G401 (cell line): Measurements from ENCODE around the gene NUMBL. TPM values are rescaled to one million over a fixed set of nuclear protein-coding genes. Genes with fewer than 3 reads are reported as not detected.
"Not testable (repeated sequence)": the region's sequence is repeated elsewhere in the genome, so short reads cannot be mapped to it uniquely, and the experiment has no call there.

Experiments used
- DNase-seq: peaks from one replicate; pipeline ENCODE4 v3.0.0-alpha.2; 2015; ENCODE audit warnings: low spot score
- in situ Hi-C: cut with HindIII; loops from 2 replicates; pipeline ENCODE4 v1.10.0; 2016; ENCODE audit warnings: low sequenced_read_pairs, mixed read lengths
- total RNA-seq: library from RNA; depleted of rRNA; stranded (reverse); fragments of >200 nt; shearing (Covaris generic); gene quantifications from 2 replicates; pipeline ENCODE4 v1.2.3, GENCODE V29; 2014; rRNA removed

Gene NUMBL
- 18.5 and 25.1 TPM in 2 replicates for total RNA-seq

GRCh38 chr19:40690050-40690692 lies at the start of gene NUMBL:
Gene NUMBL, minus strand, starts transcription at chr19:40690651. Its CDS starts 168 bp downstream, at chr19:40690483.
- no peak for DNase-seq

GRCh38 chr19:40739030-40739839 lies 48.8 kb upstream of the NUMBL start:
- in situ Hi-C loops = no loop called here
- peak; percentile 22 for DNase-seq

More at GRCh38 chr19:40690050-40690692, at the start of gene NUMBL:
- in situ Hi-C loops = no loop called here

- in situ Hi-C loops = no loop called here
- no peak for DNase-seq
Observed at GRCh38 chr19:40737102-40737644, 46.7 kb upstream of the NUMBL start.

GRCh38 chr19:40736661-40737060 lies 46.2 kb upstream of the NUMBL start:
- in situ Hi-C loops = no loop called here
- no peak for DNase-seq

GRCh38 chr19:40735013-40735771 lies 44.7 kb upstream of the NUMBL start:
- in situ Hi-C loops = no loop called here
- no peak for DNase-seq

GRCh38 chr19:40733149-40733548 lies 42.7 kb upstream of the NUMBL start:
- in situ Hi-C loops = no loop called here
- DNase-seq = no peak

GRCh38 chr19:40732304-40732703 lies 41.9 kb upstream of the NUMBL start:
- DNase-seq, in situ Hi-C loops: not testable (repeated sequence)

GRCh38 chr19:40730065-40730464 lies 39.6 kb upstream of the NUMBL start:
- DNase-seq, in situ Hi-C loops: not testable (repeated sequence)

GRCh38 chr19:40726279-40726678 lies 35.8 kb upstream of the NUMBL start:
- no peak for DNase-seq
- in situ Hi-C loops = no loop called here

- no peak for DNase-seq
- in situ Hi-C loops = no loop called here
Observed at GRCh38 chr19:40724855-40725254, 34.4 kb upstream of the NUMBL start.

GRCh38 chr19:40724315-40724714 lies 33.9 kb upstream of the NUMBL start:
- in situ Hi-C loops = no loop called here
- no peak for DNase-seq

GRCh38 chr19:40723661-40724254 lies 33.3 kb upstream of the NUMBL start:
- in situ Hi-C loops = no loop called here
- DNase-seq = no peak

GRCh38 chr19:40721936-40722661 lies 31.6 kb upstream of the NUMBL start:
- in situ Hi-C loops = no loop called here
- no peak for DNase-seq

- no peak for DNase-seq
- in situ Hi-C loops = no loop called here
Observed at GRCh38 chr19:40721140-40721486, 30.7 kb upstream of the NUMBL start.

GRCh38 chr19:40719414-40719894 lies 29.0 kb upstream of the NUMBL start:
- DNase-seq = no peak
- in situ Hi-C loops = no loop called here

- peak; percentile 46 for DNase-seq
- in situ Hi-C loops = no loop called here
Observed at GRCh38 chr19:40718774-40719391, 28.4 kb upstream of the NUMBL start.

GRCh38 chr19:40717880-40718773 lies 27.7 kb upstream of the NUMBL start:
- in situ Hi-C loops = no loop called here
- DNase-seq = no peak
